Measurements from ENCODE around the gene P4HB.

The P4HB gene

GRCh38 chr17:81865733-81866439, 5.6 kb upstream of the P4HB start:
- no peak overlapping the region for H3K4me3 Mint-ChIP-seq
- H3K4me1 Mint-ChIP-seq, result peaks cover 64% of the 10 kb centered on the region
- H3K27ac Mint-ChIP-seq, result no peak overlapping the region
- no peak for ATAC-seq
- H3K9me3 Mint-ChIP-seq, result no peaks in the 10 kb centered on the region
- H3K27me3 Mint-ChIP-seq, result no peaks in the 10 kb centered on the region
- H3K36me3 Mint-ChIP-seq, result peaks cover 31% of the 10 kb centered on the region

DNA sequence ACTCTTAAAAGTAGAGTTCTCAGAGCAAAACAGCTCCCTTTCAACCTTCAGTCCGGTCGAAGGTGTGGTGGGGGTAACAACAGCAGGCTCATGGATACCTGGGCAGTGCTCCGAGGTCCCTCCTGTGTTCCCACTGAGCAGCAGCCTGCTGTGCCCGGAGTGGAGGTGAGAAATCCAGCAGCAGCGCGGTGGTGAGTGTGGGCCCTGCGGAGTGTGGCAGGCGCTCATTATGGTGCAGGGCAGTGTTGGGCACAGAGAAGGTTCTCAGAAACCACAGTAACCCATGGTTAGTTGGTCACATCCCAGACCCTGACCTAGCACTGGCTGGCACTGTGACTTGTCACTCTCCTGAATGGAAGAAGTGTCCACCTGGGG, 5.0 kb upstream of the P4HB start:
- ATAC-seq, result no peak
- H3K4me1 Mint-ChIP-seq, result peaks cover 64% of the 10 kb centered on the region
- no peaks in the 10 kb centered on the region for H3K27me3 Mint-ChIP-seq
- H3K9me3 Mint-ChIP-seq, result no peaks in the 10 kb centered on the region
- H3K27ac Mint-ChIP-seq, result no peak overlapping the region
- H3K36me3 Mint-ChIP-seq, result peaks cover 31% of the 10 kb centered on the region
- H3K4me3 Mint-ChIP-seq, result no peak overlapping the region

GRCh38 chr17:81863833-81864768, 3.8 kb upstream of the P4HB start:
- H3K36me3 Mint-ChIP-seq, result peaks cover 25% of the 10 kb centered on the region
- no peak for ATAC-seq
- H3K9me3 Mint-ChIP-seq, result no peaks in the 10 kb centered on the region
- no peaks in the 10 kb centered on the region for H3K27me3 Mint-ChIP-seq
- peaks cover 58% of the 10 kb centered on the region for H3K4me1 Mint-ChIP-seq
- no peak overlapping the region for H3K27ac Mint-ChIP-seq
- H3K4me3 Mint-ChIP-seq, result no peak overlapping the region

GRCh38 chr17:81863123-81863675, 2.9 kb upstream of the P4HB start:
- no peak for ATAC-seq
- Mint-ChIP-seq H3K9me3 (no peaks in the 10 kb centered on the region), H3K4me1 (peaks cover 59% of the 10 kb centered on the region), H3K4me3 (peak overlapping the region; percentile 69), H3K27me3 (no peaks in the 10 kb centered on the region), H3K36me3 (peaks cover 16% of the 10 kb centered on the region), H3K27ac (peak overlapping the region; percentile 20)

GRCh38 chr17:81860756-81861568, 627 bp upstream of the P4HB start:
- H3K9me3 Mint-ChIP-seq, result no peaks in the 10 kb centered on the region
- peak overlapping the region; percentile 93 for H3K27ac Mint-ChIP-seq
- peaks cover 52% of the 10 kb centered on the region for H3K4me1 Mint-ChIP-seq
- H3K36me3 Mint-ChIP-seq, result peaks cover 18% of the 10 kb centered on the region
- peak overlapping the region; percentile 89 for H3K4me3 Mint-ChIP-seq
- peak; percentile 95 for ATAC-seq
- no peaks in the 10 kb centered on the region for H3K27me3 Mint-ChIP-seq

GRCh38 chr17:81858967-81859905, 1.1 kb downstream of the P4HB start:
- Mint-ChIP-seq H3K9me3 (no peaks in the 10 kb centered on the region), H3K27me3 (no peaks in the 10 kb centered on the region), H3K36me3 (peaks cover 32% of the 10 kb centered on the region), H3K4me3 (peak overlapping the region; percentile 74), H3K4me1 (peaks cover 45% of the 10 kb centered on the region), H3K27ac (peak overlapping the region; percentile 93)
- ATAC-seq, result no peak

DNA sequence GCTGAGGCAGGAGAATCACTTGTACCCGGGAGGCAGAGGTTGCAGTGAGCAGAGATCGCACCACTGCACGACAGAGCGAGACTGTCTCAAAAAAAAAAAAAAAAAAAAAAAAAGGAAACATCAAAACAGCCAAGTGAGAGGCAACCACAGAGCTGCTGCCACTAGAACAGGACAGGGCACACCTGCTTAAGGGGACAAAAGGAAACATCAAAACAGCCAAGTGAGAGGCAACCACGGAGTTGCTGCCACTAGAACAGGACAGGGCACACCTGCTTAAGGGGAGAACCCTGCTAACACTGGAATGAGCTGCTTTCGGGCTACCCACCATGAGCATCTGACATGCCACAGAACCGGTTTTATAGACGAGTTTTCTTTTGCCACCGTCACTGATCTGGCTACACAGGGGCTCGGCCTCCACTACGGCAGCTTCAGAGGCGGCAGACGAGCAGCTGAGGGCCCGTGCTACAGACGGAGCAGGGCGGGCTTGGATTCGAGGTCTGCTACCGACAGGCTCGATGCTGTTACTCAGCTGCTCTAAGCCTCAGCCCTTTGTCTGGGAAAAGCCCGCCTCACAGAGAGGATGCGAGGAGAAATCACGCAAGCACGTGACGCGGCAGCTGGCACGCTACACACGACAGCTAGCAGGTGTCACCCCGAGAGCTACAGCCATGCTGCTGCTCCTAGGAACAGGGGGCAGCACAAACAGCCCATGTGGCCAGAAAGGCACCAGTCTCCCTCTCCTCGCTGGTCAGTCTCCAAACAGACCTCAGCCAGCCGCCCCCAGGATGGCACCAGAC, 2.0 kb downstream of the P4HB start:
- ATAC-seq, result no peak
- H3K4me1 Mint-ChIP-seq, result peaks cover 43% of the 10 kb centered on the region
- H3K4me3 Mint-ChIP-seq, result peak overlapping the region; percentile 74
- peaks cover 40% of the 10 kb centered on the region for H3K36me3 Mint-ChIP-seq
- H3K27me3 Mint-ChIP-seq, result no peaks in the 10 kb centered on the region
- H3K9me3 Mint-ChIP-seq, result no peaks in the 10 kb centered on the region
- H3K27ac Mint-ChIP-seq, result no peak overlapping the region

- peaks cover 53% of the 10 kb centered on the region for H3K36me3 Mint-ChIP-seq
- no peak for ATAC-seq
- H3K27ac Mint-ChIP-seq, result no peak overlapping the region
- no peak overlapping the region for H3K4me3 Mint-ChIP-seq
- no peaks in the 10 kb centered on the region for H3K9me3 Mint-ChIP-seq
- H3K27me3 Mint-ChIP-seq, result no peaks in the 10 kb centered on the region
- peaks cover 29% of the 10 kb centered on the region for H3K4me1 Mint-ChIP-seq
These were observed 5.2 kb downstream of the P4HB start for GRCh38 chr17:81854974-81855774.

DNA sequence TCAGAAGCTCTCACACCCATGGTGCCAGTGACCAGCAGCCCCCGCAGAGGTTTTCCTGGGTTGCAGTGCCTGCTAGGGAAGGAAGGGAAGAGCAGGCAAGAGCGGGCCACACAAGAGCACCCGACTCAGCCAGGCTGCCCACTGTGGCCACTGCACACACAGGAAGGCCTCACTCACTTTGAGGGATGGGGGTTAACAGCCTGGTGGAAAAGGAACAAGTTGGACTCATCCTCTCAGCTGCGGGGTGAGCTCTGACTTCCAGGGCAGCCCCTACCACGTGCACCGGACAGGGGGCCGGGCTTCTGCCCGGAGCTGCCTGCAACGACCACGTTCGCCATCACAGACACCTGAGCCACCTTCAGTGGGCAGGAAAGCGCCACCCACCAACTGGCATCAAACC, 8.1 kb downstream of the P4HB start:
- no peaks in the 10 kb centered on the region for H3K9me3 Mint-ChIP-seq
- no peaks in the 10 kb centered on the region for H3K27me3 Mint-ChIP-seq
- no peak for ATAC-seq
- H3K4me1 Mint-ChIP-seq, result peaks cover 5% of the 10 kb centered on the region
- peaks cover 49% of the 10 kb centered on the region for H3K36me3 Mint-ChIP-seq
- no peak overlapping the region for H3K4me3 Mint-ChIP-seq
- H3K27ac Mint-ChIP-seq, result no peak overlapping the region

GRCh38 chr17:81851423-81851822, 8.9 kb downstream of the P4HB start:
- no peaks in the 10 kb centered on the region for H3K27me3 Mint-ChIP-seq
- peaks cover 52% of the 10 kb centered on the region for H3K36me3 Mint-ChIP-seq
- peaks cover 5% of the 10 kb centered on the region for H3K4me1 Mint-ChIP-seq
- H3K4me3 Mint-ChIP-seq, result no peak overlapping the region
- H3K27ac Mint-ChIP-seq, result no peak overlapping the region
- H3K9me3 Mint-ChIP-seq, result no peaks in the 10 kb centered on the region
- no peak for ATAC-seq

DNA sequence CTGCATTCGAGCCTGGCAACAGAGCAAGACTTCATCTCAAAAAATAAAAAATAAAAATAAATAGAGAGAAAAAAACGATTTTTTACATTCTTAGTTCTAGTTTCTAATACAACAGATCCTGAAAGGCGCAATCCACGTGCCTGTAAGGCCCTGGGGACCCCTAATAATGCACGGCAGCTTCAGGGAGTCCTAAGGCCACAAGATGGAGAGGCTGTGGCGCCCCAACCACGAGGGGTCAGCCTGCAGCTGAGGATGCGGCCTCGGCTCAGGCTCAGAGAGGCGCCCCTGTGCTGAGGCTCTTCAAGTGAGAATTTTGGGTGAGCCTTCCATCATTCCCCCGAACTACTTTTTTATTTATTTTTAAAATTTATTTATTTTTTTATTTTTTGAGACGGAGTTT, 10.9 kb downstream of the P4HB start:
- Mint-ChIP-seq H3K27me3 (no peaks in the 10 kb centered on the region), H3K27ac (no peak overlapping the region), H3K4me3 (no peak overlapping the region), H3K4me1 (peaks cover 5% of the 10 kb centered on the region), H3K9me3 (no peaks in the 10 kb centered on the region), H3K36me3 (peaks cover 54% of the 10 kb centered on the region)
- ATAC-seq, result no peak

DNA sequence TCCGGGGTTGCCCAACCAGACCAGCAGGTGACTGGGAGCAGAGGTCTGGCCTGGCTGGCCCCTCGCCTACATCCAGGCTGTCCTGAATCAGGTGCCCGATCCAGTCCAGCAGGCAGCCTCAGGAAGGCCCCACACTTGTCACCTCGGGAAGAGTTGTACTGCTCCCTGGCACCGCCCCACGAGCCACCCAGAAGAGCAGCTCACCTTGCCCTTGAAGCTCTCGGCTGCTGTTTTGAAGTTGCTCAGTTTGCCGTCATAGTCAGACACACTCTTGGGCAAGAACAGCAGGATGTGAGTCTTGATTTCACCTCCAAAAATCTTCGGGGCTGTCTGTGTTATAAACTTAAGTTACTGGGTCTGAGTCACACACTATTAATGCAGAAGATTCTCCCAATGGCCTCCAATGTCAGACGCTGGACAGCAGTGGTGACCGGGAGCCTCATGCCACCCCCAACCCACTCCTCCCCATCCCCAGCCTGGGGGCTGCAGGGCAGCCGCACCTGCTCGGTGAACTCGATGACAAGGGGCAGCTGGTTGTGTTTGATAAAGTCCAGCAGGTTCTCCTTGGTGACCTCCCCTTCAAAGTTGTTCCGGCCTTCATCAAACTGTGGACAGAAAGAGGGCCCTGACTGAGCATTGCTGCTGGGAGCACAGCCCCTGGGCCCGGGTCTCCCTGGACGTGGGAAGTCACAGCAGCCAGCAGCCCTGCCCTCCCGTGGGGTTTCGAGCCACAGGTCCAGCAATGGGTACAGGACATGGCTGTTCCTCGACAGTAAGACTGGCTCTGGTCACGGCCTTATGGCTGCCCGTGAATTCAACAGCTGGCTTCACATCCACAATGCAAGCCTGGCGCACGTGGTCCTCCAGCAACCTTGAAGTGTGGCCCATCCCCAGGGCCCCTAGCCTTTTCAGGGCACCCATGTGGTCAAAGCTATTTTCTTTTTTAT, 13.3 kb downstream of the P4HB start:
- no peak overlapping the region for H3K4me3 Mint-ChIP-seq
- H3K36me3 Mint-ChIP-seq, result peaks cover 54% of the 10 kb centered on the region
- ATAC-seq, result no peak
- H3K27ac Mint-ChIP-seq, result no peak overlapping the region
- no peaks in the 10 kb centered on the region for H3K9me3 Mint-ChIP-seq
- H3K4me1 Mint-ChIP-seq, result no peaks in the 10 kb centered on the region
- no peaks in the 10 kb centered on the region for H3K27me3 Mint-ChIP-seq

All from stimulated activated memory B cell treated with anti-CD40 and anti-IgM and Interleukin-4, amounts not matched to agents 10 μg/mL and 1 μg/mL and 100 μg/mL, for 72 hours (primary cell).